Muscle of back (tissue), 11 donors: ENCODE measurements around the gene FAR1. TPM values are rescaled to one million over a fixed set of nuclear protein-coding genes. Genes with fewer than 3 reads are reported as not detected.
A peak's percentile ranks its signal among the peaks of the same experiment; 100 is the strongest.
"Not testable (repeated sequence)": the region's sequence is repeated elsewhere in the genome, so short reads cannot be mapped to it uniquely, and the experiment has no call there.

ENCODE experiments used
- DNase-seq, 3 donors: peaks; one replicate each; pipeline versions ENCODE4 v3.0.0 to v3.0.0-alpha.2; 2013
- polyA plus RNA-seq, 10 donors: library from polyadenylated mRNA; unstranded; fragments of 120-200 nt; gene quantifications; one replicate each; pipeline ENCODE4 v1.2.1, GENCODE V29; 2013; ENCODE audit not compliant: insufficient read length in 10 of 10

FAR1 gene
- polyA plus RNA-seq, 10 donors: 37.5 to 62.5 (median 52.2) TPM

DNA sequence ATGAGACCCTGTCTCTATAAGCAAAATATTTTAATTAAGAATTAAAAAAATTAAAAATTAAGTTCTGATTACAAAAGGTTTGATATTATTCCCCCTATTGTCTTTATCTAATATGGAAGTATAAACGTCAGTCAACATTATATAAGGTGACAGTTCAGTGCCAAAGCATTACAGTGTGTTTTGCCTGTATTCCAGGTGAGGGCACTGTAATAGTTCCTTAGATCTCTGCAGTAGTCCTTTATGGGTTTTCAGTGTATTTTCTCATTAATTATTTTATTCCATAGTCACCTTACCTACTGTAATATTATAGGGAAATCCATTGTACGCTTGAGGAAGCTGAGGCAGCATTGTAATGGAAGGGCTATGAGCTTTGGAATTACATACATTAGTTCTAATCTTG, 33.0 kb downstream of the FAR1 start:
- no peak for DNase-seq

DNA sequence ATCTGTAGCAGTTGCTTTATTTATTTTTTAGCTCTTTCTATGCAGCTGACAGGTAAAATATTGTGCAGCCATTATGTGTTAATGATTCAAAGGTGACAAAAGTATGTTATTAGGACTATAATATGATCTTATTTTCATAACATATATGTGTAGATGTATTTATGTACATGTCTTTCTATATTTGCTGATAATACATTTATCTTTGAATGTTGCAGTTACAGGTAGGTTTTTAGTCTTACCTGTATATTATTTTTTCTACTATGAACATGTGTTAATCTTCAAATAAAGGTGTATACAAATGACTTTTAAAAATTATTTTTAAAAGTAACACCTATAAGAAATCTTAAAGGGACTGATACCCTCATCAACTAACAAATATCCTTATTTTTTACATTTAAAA, 33.6 kb downstream of the FAR1 start:
- no peak for DNase-seq

DNA sequence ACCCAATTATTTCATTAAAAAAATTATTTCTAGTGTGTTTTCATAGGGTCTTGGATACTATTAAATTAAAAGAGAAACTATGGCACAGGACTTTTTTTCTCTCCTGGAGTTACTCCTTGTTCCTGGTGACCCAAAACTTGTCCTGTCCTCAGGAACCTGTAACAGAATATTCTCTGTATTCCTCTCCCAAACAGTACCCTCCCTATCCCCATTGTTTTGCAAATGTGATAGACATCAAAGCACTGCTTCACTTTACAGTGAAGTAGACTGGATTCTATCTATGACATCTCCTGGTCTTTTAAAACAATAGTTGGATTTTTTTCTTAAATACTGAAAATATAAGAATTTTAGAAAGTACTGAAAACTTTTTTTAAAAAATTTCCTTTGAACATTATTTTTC, 37.2 kb downstream of the FAR1 start:
- DNase-seq: no peak

DNA sequence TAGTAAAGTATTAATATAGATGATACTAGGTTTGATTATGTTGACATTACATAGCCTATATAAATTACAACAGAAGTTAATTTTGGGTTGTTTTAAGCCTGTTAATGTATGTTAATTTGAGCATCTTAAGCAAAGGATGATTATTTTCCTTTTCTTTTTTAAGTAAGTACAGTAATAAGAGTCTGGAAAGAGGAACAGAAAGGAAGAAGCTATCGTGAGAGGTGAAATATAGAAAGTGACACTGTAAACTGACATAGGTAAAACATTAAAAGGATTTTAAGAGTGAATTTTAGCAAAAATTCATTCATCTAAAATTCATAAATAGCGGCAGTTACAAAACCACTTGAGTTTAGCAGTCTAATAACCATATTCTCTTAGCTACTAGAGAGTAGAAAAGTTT, 45.5 kb downstream of the FAR1 start:
- no peak for DNase-seq

DNA sequence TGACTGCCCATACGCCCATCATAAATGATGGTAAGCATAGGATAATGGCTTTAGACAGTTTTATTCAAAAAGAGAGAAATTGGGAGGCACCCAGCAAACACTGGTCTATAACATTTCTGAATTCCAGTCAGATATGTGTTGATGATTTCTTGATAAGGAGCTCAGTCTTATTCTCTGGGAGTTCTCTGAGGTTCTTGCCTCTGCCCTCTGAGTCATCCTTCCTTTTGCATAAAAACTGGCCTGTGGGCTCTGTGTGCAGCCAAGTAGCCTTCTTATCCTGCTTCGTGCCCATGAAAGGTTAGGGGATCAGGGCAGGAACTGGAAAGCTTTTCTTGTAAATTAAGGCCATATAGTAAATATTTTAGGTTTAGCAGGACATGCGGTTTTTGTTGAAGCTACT, 48.9 kb downstream of the FAR1 start:
- DNase-seq: no peak

DNA sequence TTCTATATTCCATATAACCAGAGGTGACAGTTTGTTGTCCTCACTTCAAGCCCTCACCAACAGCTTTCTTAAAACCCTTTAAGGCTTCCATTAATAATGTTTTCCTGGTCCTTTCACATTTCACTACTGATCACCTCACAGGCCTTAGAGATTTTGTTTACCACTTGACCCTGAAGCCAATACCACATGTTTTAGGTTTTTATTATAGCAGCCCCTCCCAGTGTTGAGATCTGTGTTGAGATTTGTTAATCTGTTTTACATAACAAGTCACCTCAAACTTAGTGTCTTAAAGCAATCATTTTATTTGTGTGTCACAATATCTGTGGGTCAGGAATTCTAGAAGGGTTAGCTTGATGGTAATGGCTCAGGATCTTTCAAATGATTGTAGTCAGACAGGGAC, 49.9 kb downstream of the FAR1 start:
- DNase-seq: no peak

DNA sequence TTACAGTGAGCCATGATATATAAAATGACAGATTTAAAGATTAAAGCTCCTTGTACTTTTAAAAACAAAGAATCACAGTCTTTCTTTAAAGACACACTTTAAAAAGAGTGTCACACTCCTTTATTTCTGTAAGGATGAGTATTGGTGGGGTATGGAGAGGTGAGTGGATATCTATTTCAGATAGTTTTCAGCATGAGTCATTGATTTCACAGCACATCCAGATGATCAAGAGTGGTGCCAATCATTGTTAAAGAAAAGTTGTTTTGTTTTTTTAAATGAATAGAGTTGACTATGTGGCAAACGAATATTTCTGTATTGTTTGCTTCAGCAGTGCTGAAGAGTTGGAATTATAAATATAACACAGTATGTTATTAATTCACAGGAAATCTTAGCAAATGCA, 52.5 kb downstream of the FAR1 start:
- no peak for DNase-seq

DNA sequence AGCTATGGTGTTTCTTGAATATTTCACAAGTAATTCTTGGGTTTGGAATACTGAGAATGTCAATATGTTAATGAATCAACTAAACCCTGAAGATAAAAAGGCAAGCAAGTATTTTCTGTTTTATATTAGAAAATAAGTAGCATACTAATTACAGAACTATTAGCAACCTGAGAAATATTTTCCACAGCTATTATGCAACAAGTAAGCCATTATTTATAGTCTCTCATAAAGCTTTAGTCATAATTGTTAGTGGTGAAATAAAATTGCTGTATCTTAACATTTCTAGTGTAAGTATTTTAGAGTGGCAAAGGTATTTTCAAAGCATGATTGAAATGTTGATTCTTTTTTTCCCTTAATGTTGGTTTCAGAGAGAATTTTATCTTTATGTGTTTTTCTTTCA, 53.3 kb downstream of the FAR1 start:
- DNase-seq: no peak

DNA sequence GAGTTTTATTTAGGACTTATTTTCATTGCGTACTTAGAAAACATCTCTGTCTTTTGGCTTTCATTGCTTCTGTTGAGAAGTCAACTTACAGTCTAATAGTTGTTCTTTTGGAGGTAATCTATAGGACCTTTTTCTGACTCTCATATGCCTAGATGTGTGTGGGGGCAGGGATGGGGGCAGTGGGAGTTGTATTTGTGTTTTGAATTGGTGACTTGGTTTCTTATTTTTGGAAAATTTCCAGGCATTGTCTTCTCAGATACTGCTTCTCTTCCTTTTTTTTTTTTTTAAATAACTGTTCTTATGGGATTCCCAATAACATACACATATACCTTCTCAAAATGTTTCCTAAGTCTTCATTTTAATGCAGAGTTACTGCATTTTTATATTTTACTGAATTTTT, 58.0 kb downstream of the FAR1 start:
- no peak for DNase-seq

DNA sequence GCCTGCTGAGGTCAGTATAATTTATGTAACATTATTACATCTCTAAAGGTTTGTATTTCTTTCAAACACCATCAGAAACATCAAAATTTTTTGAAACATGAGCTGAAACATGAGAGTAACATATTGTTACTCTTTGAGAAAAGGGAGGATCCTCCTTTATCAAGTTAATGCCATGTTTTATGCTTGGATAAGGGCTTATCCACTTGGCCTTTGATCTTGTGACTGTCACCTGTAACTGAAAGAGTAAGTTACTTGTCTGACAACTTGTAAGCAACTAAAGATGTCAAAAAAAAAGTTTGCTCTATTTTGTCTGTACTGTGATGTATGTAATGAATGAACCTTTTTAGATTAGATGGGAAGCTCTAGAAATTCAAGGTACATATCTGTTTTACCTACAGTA, 59.6 kb downstream of the FAR1 start:
- DNase-seq: no peak

DNA sequence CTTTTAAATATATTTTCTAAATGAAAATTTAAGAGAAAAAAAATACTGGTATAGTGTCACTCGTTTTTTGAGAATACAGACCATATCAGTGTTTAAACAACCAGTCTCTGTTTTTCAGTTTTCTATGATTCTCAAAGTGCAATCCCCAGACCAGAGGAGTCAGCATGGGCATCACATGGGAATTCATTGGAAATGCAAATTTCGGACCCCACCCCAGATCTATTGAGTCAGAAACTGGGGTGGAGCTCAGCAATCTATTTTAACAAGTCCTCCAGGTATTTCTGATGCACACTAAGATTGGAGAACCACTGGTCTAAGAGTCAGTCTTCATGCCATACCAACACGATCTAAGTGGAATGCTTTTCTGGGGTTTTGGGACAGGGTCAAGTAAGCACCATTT, 66.1 kb downstream of the FAR1 start:
- no peak for DNase-seq

DNA sequence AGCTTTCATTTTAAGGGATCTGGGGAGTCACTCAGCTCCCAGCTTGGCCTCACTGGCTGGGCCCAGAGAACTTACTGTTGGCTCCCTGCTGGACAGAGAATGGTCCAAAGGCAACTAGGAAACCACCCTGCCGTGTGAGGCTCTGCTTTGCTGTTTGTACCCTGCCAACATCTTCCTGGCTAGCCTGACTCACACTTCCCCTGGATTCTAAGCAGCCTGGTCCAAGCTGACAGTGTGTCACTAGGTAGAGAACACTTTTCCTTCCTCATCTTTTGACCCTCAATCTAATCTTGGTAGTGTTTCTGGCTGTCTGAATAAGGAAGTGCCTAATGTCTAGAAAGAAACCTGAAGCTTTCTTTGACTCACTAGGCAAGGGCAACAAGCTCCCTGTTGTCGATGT, 76.7 kb downstream of the FAR1 start:
- no peak for DNase-seq

DNA sequence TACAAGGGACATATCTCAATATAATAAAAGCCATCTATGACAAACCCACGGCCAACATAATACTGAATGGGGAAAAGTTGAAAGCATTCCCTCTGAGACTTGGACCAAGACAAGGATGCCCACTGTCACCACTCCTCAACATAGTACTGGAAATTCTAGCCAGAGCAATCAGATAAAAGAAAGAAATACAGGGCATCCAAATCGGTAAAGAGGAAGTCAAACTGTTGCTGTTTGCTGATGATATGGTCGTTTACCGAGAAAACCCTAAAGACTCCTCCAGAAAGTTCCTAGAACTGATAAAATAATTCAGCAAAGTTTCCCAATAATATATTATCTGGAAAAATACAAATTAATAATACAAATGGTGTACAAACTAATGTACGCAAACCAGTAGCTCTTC, 84.8 kb downstream of the FAR1 start:
- DNase-seq: not testable (repeated sequence)

DNA sequence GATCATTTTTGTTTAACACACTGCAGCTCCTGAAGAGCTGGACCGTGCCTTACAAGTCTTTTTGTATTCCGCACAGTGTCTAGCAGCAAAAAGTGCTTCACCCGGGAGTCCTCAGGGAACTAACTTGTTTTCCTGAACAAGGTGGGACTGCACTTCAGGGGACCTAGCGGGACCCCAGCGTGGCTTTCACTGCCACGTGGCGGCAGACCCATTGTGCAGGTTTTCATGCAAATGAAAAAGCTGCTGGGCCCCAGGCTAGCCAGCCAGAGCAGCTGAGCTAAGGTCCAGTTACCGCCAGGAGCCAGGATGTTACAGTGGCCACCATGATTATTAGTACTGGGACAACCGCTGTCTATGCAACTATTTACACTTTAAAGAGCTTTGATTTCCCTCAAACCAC, 90.6 kb downstream of the FAR1 start:
- no peak for DNase-seq

DNA sequence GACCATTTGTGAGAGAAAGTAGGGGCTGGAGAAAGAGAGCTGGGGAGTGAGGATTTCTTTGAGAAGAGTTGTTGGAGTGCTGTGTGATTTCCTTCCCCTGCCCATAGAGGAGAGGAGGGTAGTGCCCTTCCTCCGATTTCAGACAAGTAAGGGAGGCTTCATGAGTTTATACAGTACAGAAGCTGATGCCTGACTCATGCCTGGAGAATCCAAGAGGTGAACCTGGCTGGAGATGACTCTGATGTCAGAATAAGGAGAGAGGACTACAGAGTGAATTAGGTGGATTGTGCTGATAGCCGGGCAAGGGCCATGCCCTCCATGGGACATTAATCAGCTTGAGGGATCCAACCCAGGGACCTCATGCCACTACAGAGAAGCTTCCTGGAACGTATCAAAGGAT, 91.6 kb downstream of the FAR1 start:
- no peak for DNase-seq

DNA sequence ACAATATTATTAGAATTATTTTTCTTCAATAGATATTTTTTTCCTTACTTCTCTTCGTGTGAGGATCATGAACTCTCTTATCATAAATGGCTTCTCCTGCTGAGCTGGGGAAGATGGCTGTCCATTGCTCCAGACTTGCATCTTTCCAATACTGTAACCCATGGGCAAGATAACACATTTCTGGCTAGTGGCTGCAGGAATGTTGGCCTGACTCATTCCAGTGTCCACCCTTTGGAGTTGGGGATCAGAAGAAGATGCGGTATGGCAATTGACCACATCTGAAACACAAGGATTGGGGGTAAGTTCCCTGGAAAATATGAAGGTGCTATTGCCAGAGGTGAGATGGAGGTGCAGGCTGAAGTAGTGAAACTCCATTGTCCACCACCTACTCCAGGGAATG, 92.8 kb downstream of the FAR1 start:
- DNase-seq: no peak

DNA sequence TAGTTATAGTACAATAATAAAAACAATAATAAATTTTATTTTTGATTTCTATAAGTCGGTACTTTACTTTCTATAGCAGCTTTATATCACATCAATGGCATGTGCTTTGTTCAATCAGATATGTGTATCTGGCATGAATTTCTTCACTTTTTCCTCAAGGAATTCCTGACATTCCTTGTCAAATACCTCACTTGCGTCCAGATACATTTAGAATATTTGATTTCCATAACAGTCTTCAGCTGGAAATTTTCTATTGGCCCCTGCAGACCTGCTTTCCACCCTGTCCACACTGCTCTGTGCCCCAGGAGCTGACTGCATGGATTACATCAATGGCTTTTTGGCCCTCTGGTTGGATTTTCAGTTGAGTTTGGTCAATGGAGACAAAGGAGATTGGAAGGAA, 93.2 kb downstream of the FAR1 start:
- DNase-seq: peak in 1 of 3 donors; percentile 12

DNA sequence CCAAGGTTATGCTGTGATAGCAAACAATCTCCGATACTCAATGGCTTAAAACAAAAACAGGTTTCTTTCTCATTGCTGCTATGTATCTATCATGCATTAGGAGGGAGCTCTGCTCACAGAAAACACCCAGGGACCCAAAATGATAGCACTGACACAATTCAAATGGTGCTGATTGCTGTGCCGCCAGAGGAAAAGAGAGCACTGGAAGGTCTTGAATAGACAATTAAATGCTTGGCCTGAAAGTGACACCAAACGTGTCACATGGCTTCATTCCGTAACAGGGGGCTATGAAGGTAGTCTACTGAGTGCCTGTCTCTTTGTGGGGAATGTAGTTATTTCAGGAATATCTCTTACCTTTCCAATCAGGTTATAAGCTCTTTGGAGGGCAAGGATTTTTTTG, 94.2 kb downstream of the FAR1 start:
- no peak for DNase-seq

DNA sequence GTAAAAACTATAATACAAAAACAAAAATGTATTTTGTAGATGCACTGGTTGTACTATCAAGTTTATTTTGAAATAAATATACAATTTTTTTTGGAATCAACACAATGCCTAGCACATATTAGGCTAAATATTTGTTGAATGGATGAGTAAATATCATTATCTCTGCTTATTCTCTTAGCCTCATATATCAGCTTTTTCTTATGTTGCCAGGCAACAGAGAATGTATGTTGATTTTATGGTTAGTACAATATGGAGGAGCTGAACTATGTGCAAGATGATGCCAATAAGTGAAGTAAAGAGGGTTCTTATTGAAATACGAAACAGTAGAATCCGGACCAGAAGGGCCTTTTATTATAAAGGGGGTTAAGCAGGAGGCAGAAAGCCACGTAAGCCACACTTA, 94.9 kb downstream of the FAR1 start:
- no peak for DNase-seq

DNA sequence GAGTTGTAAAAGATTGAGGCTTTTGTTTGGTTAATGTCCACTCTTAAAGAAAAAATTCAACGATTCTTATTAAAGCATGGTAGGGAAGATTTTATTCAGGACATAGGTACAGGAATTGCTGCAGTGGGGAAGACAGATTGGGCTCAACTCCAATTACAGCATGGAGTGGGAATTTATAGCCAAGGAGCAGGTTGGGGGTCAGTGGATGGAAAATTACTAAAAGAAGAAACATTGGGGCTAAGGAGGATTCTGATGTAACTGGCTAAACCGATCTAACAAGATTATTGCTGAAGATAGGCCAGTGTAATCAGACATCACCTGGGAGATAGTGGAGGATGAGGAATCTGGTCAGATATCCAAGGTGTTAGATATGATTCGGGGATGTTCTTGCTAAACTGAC, 97.4 kb downstream of the FAR1 start:
- no peak for DNase-seq

DNA sequence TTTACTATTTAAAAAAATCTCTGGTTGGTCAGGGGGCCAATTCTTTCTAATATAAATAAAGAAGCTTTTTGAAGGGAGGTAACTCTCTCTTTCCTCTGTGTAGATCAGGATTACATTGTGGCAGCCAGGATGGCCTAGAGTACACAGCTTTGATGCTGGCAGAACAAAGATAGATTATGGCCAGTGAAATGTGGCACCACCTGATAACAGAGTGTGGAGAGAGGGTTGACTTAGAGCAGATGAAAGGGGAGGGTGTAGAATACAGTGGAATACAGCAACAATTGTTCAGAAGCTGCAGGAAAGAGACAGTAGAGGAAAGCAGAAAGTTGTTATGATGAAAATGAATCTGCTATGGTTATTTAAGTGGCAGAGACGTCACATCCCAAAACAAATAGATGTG, 99.0 kb downstream of the FAR1 start:
- DNase-seq: no peak

DNA sequence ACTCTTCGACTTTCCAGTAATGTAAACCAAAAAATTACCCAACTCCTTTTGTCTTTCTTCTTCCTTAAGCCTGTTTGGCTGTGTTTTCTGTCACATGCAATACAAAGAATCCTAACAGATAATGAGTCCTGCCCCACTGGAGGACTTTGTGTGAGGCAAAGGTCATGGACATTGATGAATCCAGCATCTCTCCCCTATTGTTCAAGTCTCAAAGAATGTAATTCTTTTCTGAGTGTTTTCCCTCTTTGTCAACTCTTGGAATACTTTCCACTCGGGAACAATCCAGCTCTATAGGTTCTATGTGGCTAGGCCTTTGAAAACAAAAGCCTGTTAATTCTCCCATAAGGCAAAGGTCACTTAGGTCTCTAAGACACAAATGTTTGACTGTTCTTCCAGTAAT, 100.7 kb downstream of the FAR1 start:
- DNase-seq: no peak

DNA sequence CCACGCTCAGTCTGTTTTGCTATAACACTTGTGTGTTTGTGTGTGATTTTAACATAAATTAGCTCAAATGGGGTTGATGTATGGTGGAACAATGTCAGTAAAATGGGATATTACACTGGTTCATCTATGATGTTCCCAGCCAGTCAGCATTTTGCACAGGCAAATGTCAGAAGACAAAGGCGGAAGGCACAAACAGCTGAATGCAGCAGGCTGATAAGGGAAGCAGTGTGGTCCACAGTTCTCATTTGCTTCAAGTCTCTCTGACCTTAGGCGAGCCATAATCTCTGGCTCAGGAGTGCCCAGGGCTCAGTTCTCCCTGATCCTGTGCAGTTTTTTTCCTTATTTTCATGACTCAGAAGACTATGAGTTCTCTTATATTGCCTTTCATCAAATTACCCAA, 102.7 kb downstream of the FAR1 start:
- no peak for DNase-seq

DNA sequence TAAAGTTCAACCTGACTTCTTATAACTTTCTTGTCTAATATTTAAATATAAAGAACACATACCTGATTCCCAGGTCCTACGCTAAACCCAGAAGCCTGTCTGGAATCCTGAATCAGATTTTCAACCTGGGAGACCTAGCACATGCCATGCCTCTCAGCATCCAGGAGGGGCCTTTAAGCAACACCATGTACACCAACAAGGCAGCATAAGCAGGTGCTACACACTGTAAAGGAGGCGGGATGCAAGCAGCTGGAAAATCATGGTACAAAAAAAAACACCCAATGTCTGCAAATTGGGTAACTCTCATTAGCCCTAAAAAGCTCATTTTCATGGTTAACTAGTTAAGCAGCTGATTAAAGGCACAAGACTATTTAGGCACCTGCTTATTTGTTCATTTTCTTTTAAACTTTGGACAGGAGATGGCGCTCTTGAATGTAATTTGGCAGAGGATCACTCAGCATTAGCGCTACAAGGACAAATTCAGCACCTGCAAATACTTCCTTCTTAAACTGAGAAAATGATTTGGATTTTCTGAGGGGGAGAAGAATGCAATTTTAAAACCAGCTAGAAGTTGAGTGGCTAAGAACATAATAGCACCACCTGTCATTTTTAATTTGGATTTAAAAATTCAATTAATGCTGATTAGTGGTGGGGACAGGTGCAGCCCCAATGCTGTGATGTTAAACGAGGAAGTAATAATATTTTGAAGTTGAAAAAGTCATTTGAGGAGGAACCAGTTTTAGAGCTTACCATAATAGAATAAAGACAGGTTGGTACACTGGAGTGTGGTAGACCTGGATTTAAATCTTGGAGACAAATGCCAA, 104.0 kb downstream of the FAR1 start:
- peak; percentile 53 to 71 (median 54) for DNase-seq
